HEK293 (cell line): ENCODE measurements around the gene GEMIN7.

Source experiments
- CTCF ChIA-PET: fragments of 350-600 bp; formaldehyde crosslinking; extraction: SDS; loops from one replicate; lab custom pipeline; 2021; ENCODE audit warnings: antibody characterized with exemption; lab: Yijun Ruan, JAX
- POLR2A ChIA-PET: fragments of 300-600 bp; formaldehyde crosslinking; extraction: SDS; loops from one replicate; lab custom pipeline; 2020; ENCODE audit warnings: antibody characterized with exemption, inconsistent platforms; lab: Yijun Ruan, JAX
- H3K27ac ChIP-seq: fragments of 200-500 bp; sonication (Bioruptor generic); 2 replicates; pipeline ENCODE4 v1.5.1; 2014; ENCODE audit warnings: low read depth, low read length, control low read depth, inconsistent platforms; ENCODE audit errors: extremely low read depth
- H3K36me3 ChIP-seq, 2 experiments: fragments of 200-500 bp in 1 of 2; sonication (Bioruptor generic) in 1 of 2; 1 replicate in 1 of 2; 2 replicates in 1 of 2; pipeline ENCODE4 v1.5.1; 2014 to 2017; ENCODE audit warnings: inconsistent platforms in 2 of 2, low read length in 2 of 2; ENCODE audit not compliant: control insufficient read depth in 2 of 2, insufficient read depth in 1 of 2
- H3K4me1 ChIP-seq: fragments of 200-500 bp; sonication (Bioruptor generic); 2 replicates; pipeline ENCODE4 v1.5.1; 2014; ENCODE audit warnings: mild to moderate bottlenecking, low read length, inconsistent platforms; ENCODE audit not compliant: control insufficient read depth, insufficient read depth
- H3K4me3 ChIP-seq: 2 replicates; pipeline ENCODE4 v1.5.1; 2011; ENCODE audit warnings: low read depth, mild to moderate bottlenecking, control low read depth, low read length, moderate library complexity
- H3K9me3 ChIP-seq: fragments of 200-500 bp; sonication (Bioruptor generic); 2 replicates; pipeline ENCODE4 v1.5.1; 2014; ENCODE audit warnings: low read depth, low read length, inconsistent platforms; ENCODE audit not compliant: control insufficient read depth, insufficient read depth
- CTCF ChIP-seq: fragments of 450-650 bp; formaldehyde crosslinking; IDR thresholded peaks from 2 replicates; pipeline ENCODE4 v1.5.1; 2016; ENCODE audit warnings: missing biosample characterization, missing genetic modification characterization
- GLI4 ChIP-seq: fragments of 450-650 bp; formaldehyde crosslinking; IDR thresholded peaks from 2 replicates; pipeline ENCODE4 v1.5.1; 2016; ENCODE audit warnings: missing biosample characterization, missing genetic modification characterization
- GLIS1 ChIP-seq: fragments of 450-650 bp; formaldehyde crosslinking; IDR thresholded peaks from 2 replicates; pipeline ENCODE4 v1.5.1; 2016; ENCODE audit warnings: missing biosample characterization, missing genetic modification characterization
- GLIS2 ChIP-seq: fragments of 450-650 bp; formaldehyde crosslinking; IDR thresholded peaks from 2 replicates; pipeline ENCODE4 v1.5.1; 2016; ENCODE audit warnings: missing biosample characterization, missing genetic modification characterization
- IKZF3 ChIP-seq: fragments of 450-650 bp; IDR thresholded peaks from 2 replicates; pipeline ENCODE4 v1.5.0; 2018; ENCODE audit warnings: missing biosample characterization, mild to moderate bottlenecking, missing genetic modification characterization, moderate library complexity
- KLF1 ChIP-seq: fragments of 450-650 bp; formaldehyde crosslinking; IDR thresholded peaks from 2 replicates; pipeline ENCODE4 v1.5.1; 2016; ENCODE audit warnings: missing biosample characterization, missing genetic modification characterization
- KLF17 ChIP-seq: fragments of 450-650 bp; formaldehyde crosslinking; IDR thresholded peaks from 2 replicates; pipeline ENCODE4 v1.5.1; 2016; ENCODE audit warnings: missing biosample characterization, missing genetic modification characterization
- MYNN ChIP-seq: fragments of 450-650 bp; formaldehyde crosslinking; IDR thresholded peaks from 2 replicates; pipeline ENCODE4 v1.5.1; 2016; ENCODE audit warnings: missing biosample characterization, missing genetic modification characterization, borderline replicate concordance
- PATZ1 ChIP-seq: fragments of 450-650 bp; formaldehyde crosslinking; IDR thresholded peaks from 2 replicates; pipeline ENCODE4 v1.5.1; 2016; ENCODE audit warnings: missing biosample characterization, missing genetic modification characterization
- SALL2 ChIP-seq: fragments of 450-650 bp; formaldehyde crosslinking; IDR thresholded peaks from 2 replicates; pipeline ENCODE4 v1.5.0; 2017; ENCODE audit warnings: missing biosample characterization, mild to moderate bottlenecking, missing genetic modification characterization, borderline replicate concordance
- SETDB1 ChIP-seq: IDR thresholded peaks from one replicate; pipeline ENCODE4 v1.6.1; 2017; ENCODE audit warnings: mild to moderate bottlenecking, low read length, moderate library complexity, mixed read lengths; ENCODE audit not compliant: insufficient read length
- ZBTB1 ChIP-seq: fragments of 450-650 bp; formaldehyde crosslinking; IDR thresholded peaks from 2 replicates; pipeline ENCODE4 v1.5.1; 2016; ENCODE audit warnings: missing biosample characterization, missing genetic modification characterization
- ZBTB10 ChIP-seq: fragments of 450-650 bp; formaldehyde crosslinking; IDR thresholded peaks from 2 replicates; pipeline ENCODE4 v1.5.1; 2016; ENCODE audit warnings: missing biosample characterization, missing genetic modification characterization
- ZBTB20 ChIP-seq: fragments of 450-650 bp; formaldehyde crosslinking; IDR thresholded peaks from 2 replicates; pipeline ENCODE4 v1.5.1; 2016; ENCODE audit warnings: missing biosample characterization, missing genetic modification characterization
- ZBTB48 ChIP-seq: fragments of 450-650 bp; formaldehyde crosslinking; IDR thresholded peaks from 2 replicates; pipeline ENCODE4 v1.5.1; 2016; ENCODE audit warnings: missing biosample characterization, missing genetic modification characterization
- ZIC2 ChIP-seq: fragments of 450-650 bp; formaldehyde crosslinking; IDR thresholded peaks from 2 replicates; pipeline ENCODE4 v1.5.1; 2016; ENCODE audit warnings: missing biosample characterization, missing genetic modification characterization
- ZNF112 ChIP-seq: fragments of 450-650 bp; formaldehyde crosslinking; IDR thresholded peaks from 2 replicates; pipeline ENCODE4 v1.5.0; 2017; ENCODE audit warnings: missing biosample characterization, missing genetic modification characterization
- ZNF121 ChIP-seq: fragments of 450-650 bp; formaldehyde crosslinking; IDR thresholded peaks from 2 replicates; pipeline ENCODE4 v1.5.1; 2016; ENCODE audit warnings: missing biosample characterization, missing genetic modification characterization
- ZNF19 ChIP-seq: fragments of 450-650 bp; formaldehyde crosslinking; IDR thresholded peaks from 2 replicates; pipeline ENCODE4; 2016; ENCODE audit warnings: missing biosample characterization, missing genetic modification characterization, low read depth
- ZNF2 ChIP-seq: fragments of 450-650 bp; formaldehyde crosslinking; IDR thresholded peaks from 2 replicates; pipeline ENCODE4 v1.5.1; 2016; ENCODE audit warnings: missing biosample characterization, missing genetic modification characterization
- ZNF211 ChIP-seq: fragments of 450-650 bp; formaldehyde crosslinking; IDR thresholded peaks from 2 replicates; pipeline ENCODE4 v1.5.1; 2016; ENCODE audit warnings: low read depth, missing biosample characterization, missing genetic modification characterization
- ZNF521 ChIP-seq: fragments of 450-650 bp; formaldehyde crosslinking; IDR thresholded peaks from 2 replicates; pipeline ENCODE4 v1.5.1; 2017; ENCODE audit warnings: missing biosample characterization, mild to moderate bottlenecking, missing genetic modification characterization
- ZNF555 ChIP-seq: fragments of 450-650 bp; formaldehyde crosslinking; conservative IDR thresholded peaks from 2 replicates; pipeline ENCODE4 v1.5.1; 2017; ENCODE audit warnings: missing biosample characterization, mild to moderate bottlenecking, missing genetic modification characterization, inconsistent platforms
- ZNF580 ChIP-seq: fragments of 450-650 bp; formaldehyde crosslinking; IDR thresholded peaks from 2 replicates; pipeline ENCODE4 v1.5.1; 2016; ENCODE audit warnings: missing biosample characterization, missing genetic modification characterization
- ZNF600 ChIP-seq: fragments of 450-650 bp; formaldehyde crosslinking; IDR thresholded peaks from 2 replicates; pipeline ENCODE4 v1.5.1; 2016; ENCODE audit warnings: missing biosample characterization, missing genetic modification characterization
- ZNF776 ChIP-seq: fragments of 450-650 bp; formaldehyde crosslinking; IDR thresholded peaks from 2 replicates; pipeline ENCODE4 v1.5.0; 2017; ENCODE audit warnings: missing biosample characterization, missing genetic modification characterization, borderline replicate concordance
- ZXDB ChIP-seq: fragments of 450-650 bp; formaldehyde crosslinking; IDR thresholded peaks from 2 replicates; pipeline ENCODE4 v1.5.1; 2016; ENCODE audit warnings: missing biosample characterization, missing genetic modification characterization

GEMIN7 gene

GRCh38 chr19:45125360-45125759, 46.3 kb downstream of the GEMIN7 start:
- Histone ChIP-seq H3K9me3 (no peaks in the 10 kb centered on the region), H3K4me1 (peaks cover 10% of the 10 kb centered on the region), H3K27ac (no peak overlapping the region), H3K4me3 (no peak overlapping the region)
- CTCF ChIA-PET = interaction anchor here (0.6 to 4.2 kb wide), 23 partner anchors 9 to 317 kb away, joined by 3 to 30 read pairs (median 5); partner anchors contain the start of genes BLOC1S3, PPP1R37, TRAPPC6A and ZNF296
- POLR2A ChIA-PET = interaction anchor here (0.9 to 3.2 kb wide), 2 partner anchors 24 to 33 kb away, joined by 3 to 13 read pairs; partner anchors contain the start of gene PPP1R37
- TF ChIP-seq ZNF776 (tag by site-specific recombination) = no peak
- no peak for TF ChIP-seq ZNF121 (tag by site-specific recombination)
- no peak for TF ChIP-seq ZBTB1 (tag by site-specific recombination)
- TF ChIP-seq, all 188 proteins: peak for 0
- peaks cover 0 to 3% of the 10 kb centered on the region in 2 experiments; a peak in 1 of 3 replicates for H3K36me3 ChIP-seq

GRCh38 chr19:45125975-45126493, 47.0 kb downstream of the GEMIN7 start:
- ChIA-PET POLR2A (interaction anchor here (3.2 kb wide), 1 partner anchor 34 kb away, joined by 13 read pairs; the partner anchor contains the start of gene PPP1R37), CTCF (interaction anchor here (0.6 to 4.2 kb wide), 31 partner anchors 8 to 213 kb away, joined by 3 to 30 read pairs (median 4); partner anchors contain the start of genes BLOC1S3, PPP1R37, TRAPPC6A and ZNF296)
- Histone ChIP-seq H3K9me3 (no peaks in the 10 kb centered on the region), H3K4me1 (peaks cover 13% of the 10 kb centered on the region), H3K36me3 (peaks cover 0 to 3% of the 10 kb centered on the region in 2 experiments; a peak in 1 of 3 replicates), H3K4me3 (no peak overlapping the region), H3K27ac (no peak overlapping the region)
- TF ChIP-seq IKZF3 (0 out of 2 replicates have a peak, but pooled peaks have one; percentile 25), MYNN (no peak), ZNF555 (tag by site-specific recombination) (no peak), GLI4 (tag by site-specific recombination) (no peak), SALL2 (tag by site-specific recombination) (no peak), ZNF112 (tag by site-specific recombination) (no peak), ZNF580 (tag by site-specific recombination) (no peak), ZBTB20 (tag by site-specific recombination) (peak; percentile 74), GLIS1 (tag by site-specific recombination) (peak; percentile 55; the same call in 1 of the 2 replicates), ZIC2 (peak; percentile 78), ZNF19 (no peak), ZNF2 (peak; percentile 45; the same call in 1 of the 2 replicates), ZXDB (no peak), PATZ1 (tag by site-specific recombination) (peak; percentile 24; the same call in 1 of the 2 replicates), SETDB1 (no peak), ZBTB10 (tag by site-specific recombination) (0 out of 2 replicates have a peak, but pooled peaks have one; percentile 20), KLF17 (tag by site-specific recombination) (peak; percentile 43), ZBTB48 (tag by site-specific recombination) (peak; percentile 67), ZNF521 (tag by site-specific recombination) (no peak), KLF1 (0 out of 2 replicates have a peak, but pooled peaks have one; percentile 21), ZNF600 (tag by site-specific recombination) (peak; percentile 81), CTCF (peak; percentile 82), GLIS2 (tag by site-specific recombination) (peak; percentile 45), ZNF211 (no peak)
